Activated T-cell treated with anti-CD3 and anti-CD28 coated beads, Interleukin-2, amount 50 U/mL, for 1 hour (primary cell): ENCODE measurements around the gene AFF3.

Experiments
- DNase-seq: peaks from one replicate; pipeline ENCODE4 v3.0.0-alpha.2; 2020

The AFF3 gene

GRCh38 chr2:100004959-100005387 is 137.4 kb downstream of the AFF3 start:
- DNase-seq: no peak

GRCh38 chr2:100004348-100004884 is 138.0 kb downstream of the AFF3 start:
- no peak for DNase-seq

DNA sequence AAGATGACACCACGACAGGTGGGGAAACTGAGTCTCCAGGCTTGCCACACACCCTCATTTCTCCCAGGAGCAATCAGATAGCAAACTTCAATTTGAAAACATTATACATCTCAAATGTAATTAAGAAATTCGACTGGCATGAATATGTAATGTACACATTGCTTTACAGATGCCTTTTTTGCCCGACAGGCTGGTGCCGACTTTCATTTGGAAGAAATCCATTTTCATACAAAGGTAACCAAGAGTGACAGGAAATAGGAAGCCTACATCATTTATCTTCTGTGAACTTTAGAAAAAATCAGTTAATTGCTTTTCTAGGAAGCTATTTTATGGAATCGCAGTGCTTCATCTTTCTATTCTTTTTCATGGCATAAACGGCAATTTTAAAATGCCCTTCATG is 140.3 kb downstream of the AFF3 start:
- no peak for DNase-seq

DNA sequence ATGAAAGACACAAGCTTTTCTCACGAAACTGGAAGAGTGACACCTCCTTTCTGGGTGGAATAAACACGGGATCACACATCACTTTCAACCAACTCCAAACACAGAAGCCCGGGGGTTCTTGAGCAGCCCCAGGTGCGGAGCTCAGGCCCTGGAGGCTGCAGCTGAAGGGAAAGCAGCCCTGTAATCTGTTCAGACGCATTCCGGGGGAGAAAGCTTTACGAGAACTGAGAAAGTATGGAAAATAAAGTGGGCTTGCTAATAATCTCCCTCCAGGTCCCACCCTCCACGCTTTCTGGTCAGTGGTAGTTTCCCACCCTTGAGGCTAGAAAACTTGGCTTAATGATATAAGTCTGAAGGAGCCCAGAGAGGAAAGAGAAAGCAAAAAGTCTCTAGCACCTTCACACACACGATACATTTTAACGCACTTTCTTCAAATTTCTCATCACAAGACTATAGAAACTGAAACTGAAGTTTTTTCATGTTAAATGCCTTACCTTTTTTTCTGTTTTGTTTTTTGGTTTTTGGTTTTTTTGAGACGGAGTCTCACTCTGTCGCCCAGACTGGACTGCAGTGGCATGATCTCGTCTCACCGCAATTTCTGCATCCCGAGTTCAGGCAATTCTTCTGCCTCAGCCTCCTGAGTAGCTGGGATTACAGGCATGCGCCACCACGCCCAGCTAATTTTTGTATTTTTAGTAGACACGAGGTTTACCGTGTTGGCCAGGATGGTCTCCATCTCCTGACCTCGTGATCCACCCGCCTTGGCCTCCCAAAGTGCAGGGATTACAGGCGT is 141.3 kb downstream of the AFF3 start:
- no peak for DNase-seq

DNA sequence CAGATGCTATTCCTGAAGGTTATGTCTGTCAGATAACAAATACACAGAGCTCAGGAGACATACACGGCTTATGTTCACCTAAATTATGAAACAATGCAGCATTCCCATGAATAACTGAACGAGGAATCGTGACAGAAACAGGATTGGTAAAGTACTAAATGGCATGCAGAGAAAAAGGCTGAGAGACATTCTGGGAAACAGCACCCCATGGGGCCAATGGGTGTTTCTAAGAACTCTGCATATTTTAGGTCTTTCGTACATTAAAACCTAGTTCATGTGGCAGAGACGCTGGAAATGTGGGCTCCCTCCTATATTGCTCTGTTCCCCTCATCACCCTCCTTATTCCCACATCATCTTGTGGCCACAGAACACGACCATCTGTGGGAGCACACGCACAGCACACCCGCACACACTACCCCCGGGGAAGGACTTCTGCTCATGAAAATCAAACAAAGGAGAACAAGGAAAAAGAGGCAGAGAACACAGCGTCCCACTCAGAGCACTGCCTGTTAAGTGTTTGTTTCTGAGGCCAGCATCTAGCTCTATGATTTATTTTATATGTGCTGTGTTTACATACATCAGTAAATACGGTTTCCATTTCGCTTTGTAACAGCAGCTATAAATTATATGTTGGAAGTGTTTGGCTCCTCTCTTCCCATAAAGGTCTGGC is 143.6 kb downstream of the AFF3 start:
- no peak for DNase-seq

DNA sequence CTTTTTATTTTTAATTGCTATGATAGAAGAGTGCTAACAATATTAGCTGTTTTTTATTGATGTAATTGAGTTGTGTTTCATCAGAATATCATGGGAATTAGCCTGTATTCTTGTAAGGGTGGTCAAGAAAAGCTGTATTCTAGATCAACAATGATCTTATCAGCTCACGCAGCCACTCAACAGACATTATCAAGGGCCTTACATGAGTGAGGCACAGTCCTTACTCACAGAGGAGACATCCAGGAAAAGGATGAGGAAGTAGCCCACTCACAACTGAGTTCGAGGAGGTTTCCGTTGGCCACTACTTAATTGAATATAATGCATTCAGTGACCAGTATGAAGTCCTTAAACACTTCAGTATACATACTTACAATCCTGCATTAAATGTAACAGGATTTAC is 152.5 kb downstream of the AFF3 start:
- DNase-seq: no peak

DNA sequence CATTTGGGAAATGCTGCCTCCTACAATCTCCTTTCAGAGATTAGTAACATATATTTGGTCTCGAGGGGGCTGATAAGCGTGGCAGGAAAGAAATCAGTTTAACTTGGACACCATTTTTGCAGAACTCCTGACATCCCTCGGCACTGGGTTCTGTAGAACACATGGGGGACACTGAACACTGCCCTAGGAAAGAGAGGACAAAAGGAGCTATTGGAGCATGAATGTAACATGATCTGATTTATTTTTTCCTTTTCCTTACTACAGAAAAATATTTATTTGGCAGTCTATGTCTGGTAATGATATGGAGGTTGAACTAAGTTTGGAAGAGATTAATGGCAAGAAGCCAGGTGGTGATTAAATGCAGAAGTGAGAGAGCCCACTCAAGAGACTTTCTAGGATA is 153.8 kb downstream of the AFF3 start:
- no peak for DNase-seq

GRCh38 chr2:99987160-99987559 is 155.2 kb downstream of the AFF3 start:
- DNase-seq: no peak

DNA sequence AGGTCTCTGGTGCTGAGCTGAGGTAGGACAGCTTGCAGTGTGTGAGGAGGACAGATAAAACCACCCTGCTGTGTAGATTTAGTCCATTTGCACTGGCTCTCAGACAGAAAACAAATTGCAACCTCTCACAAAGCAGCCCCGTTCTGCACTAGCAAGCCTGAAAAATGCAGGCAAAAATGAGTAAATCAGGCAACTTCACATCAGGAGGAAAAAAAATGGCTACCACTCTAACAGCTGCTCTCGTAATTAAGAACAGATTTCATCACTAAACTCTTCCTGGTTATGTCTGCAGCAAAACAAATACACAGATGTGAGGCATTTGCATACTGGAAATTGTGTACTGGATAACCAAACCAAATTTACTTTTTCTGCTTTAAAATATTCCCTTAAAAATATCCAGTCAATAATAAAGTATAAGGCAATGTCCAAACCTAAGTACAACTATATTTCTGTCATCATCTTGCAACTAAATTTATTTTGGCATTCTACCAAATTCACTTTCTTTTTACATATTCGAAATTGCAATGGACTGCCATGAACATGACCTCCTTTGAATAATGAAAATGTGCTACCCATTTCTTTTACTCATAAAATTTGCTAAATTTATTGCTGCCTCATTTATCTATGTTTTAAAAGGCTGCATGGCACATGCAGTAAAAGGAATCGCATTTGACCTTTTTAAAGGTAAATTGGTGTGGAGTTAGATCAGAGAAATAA is 157.4 kb downstream of the AFF3 start:
- DNase-seq: no peak

GRCh38 chr2:99982744-99983143 is 159.6 kb downstream of the AFF3 start:
- DNase-seq: no peak

- DNase-seq: no peak
Measured at GRCh38 chr2:99981840-99982239, 160.6 kb downstream of the AFF3 start.

DNA sequence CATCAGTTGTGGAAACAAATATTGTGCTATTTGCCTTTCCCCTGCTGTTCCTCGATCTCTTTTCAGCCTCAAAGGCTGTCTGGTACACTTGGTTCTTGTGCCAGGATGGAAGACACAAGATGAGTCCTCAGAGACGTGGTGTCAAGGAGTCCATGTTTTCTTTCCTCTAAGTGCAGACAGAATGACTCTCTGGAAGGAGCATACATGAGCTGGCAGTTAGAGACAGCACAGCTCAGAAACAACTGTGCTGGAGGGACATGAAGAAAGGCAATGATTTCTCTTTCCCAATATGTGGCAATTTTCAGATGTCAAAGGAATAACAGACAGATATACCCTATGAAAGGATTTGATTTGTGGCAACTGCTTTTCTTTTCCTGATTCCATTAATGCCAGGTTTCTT is 162.2 kb downstream of the AFF3 start:
- no peak for DNase-seq

GRCh38 chr2:99977966-99978365 is 164.4 kb downstream of the AFF3 start:
- DNase-seq: no peak

- DNase-seq: no peak
Measured at GRCh38 chr2:99975386-99975785, 167.0 kb downstream of the AFF3 start.

- no peak for DNase-seq
Measured at GRCh38 chr2:99974682-99975375, 167.6 kb downstream of the AFF3 start.

- DNase-seq: no peak
Measured at GRCh38 chr2:99974275-99974674, 168.1 kb downstream of the AFF3 start.

DNA sequence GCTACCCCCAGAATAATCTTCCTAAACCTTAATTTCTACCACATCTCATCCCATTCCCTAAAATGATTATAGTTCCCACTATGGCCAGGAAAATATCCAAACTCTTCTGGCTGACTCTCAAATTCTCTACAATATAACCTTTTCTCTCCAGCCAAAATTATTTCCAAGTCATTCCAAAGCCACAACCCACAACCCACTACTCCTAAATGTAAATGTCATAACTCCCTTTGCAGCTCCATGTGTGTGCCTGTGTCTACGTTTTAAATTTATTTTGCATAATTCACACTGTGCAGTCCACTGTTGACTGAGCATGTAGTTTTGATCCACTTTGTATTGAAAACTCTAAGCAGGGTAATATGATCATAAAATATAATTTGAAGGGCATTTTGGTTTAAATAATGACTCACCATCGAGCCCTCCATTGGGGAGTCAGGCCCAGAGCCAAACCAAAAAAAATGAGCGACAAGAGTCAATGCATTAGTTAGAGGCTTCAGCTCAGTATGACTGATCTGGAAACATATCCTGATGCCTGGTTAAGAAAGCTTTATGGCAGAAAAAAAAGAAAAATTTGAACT is 171.0 kb downstream of the AFF3 start:
- no peak for DNase-seq

DNA sequence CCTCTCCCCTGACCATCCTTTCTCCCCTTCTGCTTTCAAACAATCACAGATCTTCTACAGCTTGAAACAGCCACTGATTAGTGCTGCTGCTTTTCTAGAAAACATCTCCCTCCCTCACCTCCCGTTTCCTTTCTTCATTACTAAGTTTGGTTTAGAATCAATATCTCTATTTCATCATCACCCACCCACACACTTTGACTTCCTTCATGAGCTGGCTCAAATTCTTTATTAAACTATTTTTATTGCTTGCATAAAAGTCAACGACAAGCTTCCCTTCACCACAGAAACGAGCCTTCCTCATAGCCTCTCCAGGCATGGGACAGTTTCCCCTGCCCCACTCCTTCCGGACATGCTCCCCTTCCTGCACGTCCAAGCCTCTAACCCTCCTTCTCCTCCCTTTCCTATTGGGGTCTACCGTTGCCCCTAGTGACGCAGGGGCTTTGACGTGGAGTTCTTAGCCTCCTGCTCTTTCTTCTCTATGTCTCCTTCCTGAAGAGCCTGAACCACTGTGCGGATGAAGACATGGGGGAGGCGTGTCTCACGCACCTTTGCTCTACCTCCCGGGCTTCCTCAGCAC is 172.0 kb downstream of the AFF3 start:
- no peak for DNase-seq

DNA sequence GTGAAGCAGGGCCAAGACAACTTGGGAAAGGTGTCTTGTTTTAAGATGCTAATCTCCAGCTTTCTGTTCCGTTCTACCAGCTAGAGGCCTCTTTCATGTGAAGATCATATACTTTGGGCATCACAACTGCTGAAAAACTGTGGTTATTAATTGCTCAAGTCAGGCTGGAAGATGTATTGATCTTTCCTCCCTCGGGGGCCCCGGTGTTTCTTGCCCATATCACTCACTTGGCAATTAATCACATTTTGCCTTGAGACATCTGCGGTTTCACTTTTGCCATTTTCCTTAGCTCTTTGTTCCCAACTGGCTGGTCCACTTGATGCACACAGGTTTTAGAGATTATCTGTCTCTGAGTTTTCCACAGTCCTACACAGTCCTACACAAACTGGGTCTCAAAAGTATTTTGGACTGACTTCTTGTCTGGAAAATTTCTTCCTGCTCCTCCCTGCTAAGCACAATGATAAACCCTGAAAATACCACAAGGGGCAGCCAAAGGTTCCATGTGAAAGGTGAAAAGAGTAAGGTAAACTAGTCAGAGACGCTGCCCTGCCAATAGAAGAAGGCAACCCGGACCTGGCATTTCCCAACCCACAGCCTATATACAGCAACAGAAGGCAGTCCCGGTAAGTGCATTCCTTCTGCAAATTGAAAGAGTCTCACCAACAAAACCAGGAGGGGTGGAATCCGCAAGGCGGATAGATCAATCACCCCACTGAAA is 181.0 kb downstream of the AFF3 start:
- DNase-seq: no peak

GRCh38 chr2:99960790-99961189 is 181.6 kb downstream of the AFF3 start:
- DNase-seq: no peak

- no peak for DNase-seq
Measured at GRCh38 chr2:99960291-99960690, 182.1 kb downstream of the AFF3 start.
